Thoracic aorta (tissue), 2 donors: ENCODE measurements around the gene FCRL5. TPM values are rescaled to one million over a fixed set of nuclear protein-coding genes. Genes with fewer than 3 reads are reported as not detected.
A peak's percentile ranks its signal among the peaks of the same experiment; 100 is the strongest.

Experiments
- ATAC-seq: fragments of 150-250 bp; one replicate; pipeline ENCODE4 v1.8.0; 2017; ENCODE audit warnings: low read depth; ENCODE audit not compliant: insufficient number of reproducible peaks, low FRiP score
- DNase-seq: peaks from one replicate; pipeline ENCODE4 v3.0.0-alpha.2; 2020; ENCODE audit warnings: low spot score
- H3K27ac ChIP-seq, 2 donors: fragments of 200-600 bp; sonication (generic); 1 replicate in 1 of 2; 2 replicates in 1 of 2; pipeline ENCODE4 v1.5.1; 2016; ENCODE audit warnings: mild to moderate bottlenecking in 2 of 2, moderate library complexity in 2 of 2
- H3K27me3 ChIP-seq: fragments of 200-600 bp; sonication (generic); replicated peaks from 2 replicates; pipeline ENCODE4 v1.6.0; 2016; ENCODE audit warnings: mild to moderate bottlenecking; ENCODE audit not compliant: insufficient read depth
- H3K36me3 ChIP-seq: fragments of 200-600 bp; sonication (generic); one replicate; pipeline ENCODE4 v1.5.1; 2016
- H3K4me1 ChIP-seq, 2 donors: fragments of 200-600 bp; sonication (generic); 1 replicate in 1 of 2; 2 replicates in 1 of 2; pipeline versions ENCODE4 v1.5.1 to v1.6.0; 2016; ENCODE audit warnings: low read depth in 2 of 2, mild to moderate bottlenecking in 1 of 2; ENCODE audit not compliant: control insufficient read depth in 1 of 2
- H3K4me3 ChIP-seq: fragments of 200-600 bp; sonication (generic); 2 replicates; pipeline ENCODE4 v1.5.1; 2016; ENCODE audit warnings: mild to moderate bottlenecking
- H3K9me3 ChIP-seq: fragments of 200-600 bp; sonication (generic); 2 replicates; pipeline ENCODE4 v1.5.1; 2016
- CTCF ChIP-seq: fragments of 200-600 bp; sonication (generic); IDR thresholded peaks from one replicate; pipeline ENCODE4 v1.5.1; 2019; ENCODE audit warnings: antibody characterized with exemption
- total RNA-seq, 2 donors: library from RNA; depleted of rRNA; stranded (reverse); fragments of >200 nt; gene quantifications; one replicate each; pipeline versions ENCODE4 v1.1.0 to v1.2.3, GENCODE V29; 2016

Gene FCRL5
- total RNA-seq, 2 donors from 2014 or later, result 0.21 to 0.54 TPM

GRCh38 chr1:157505481-157506272 is 46.6 kb downstream of the FCRL5 start:
- H3K9me3 ChIP-seq, result no peaks in the 10 kb centered on the region
- H3K4me1 ChIP-seq, result no peaks in the 10 kb centered on the region
- H3K27ac ChIP-seq, result no peak overlapping the region
- no peaks in the 10 kb centered on the region for H3K27me3 ChIP-seq
- peak; percentile 37 for TF ChIP-seq CTCF
- H3K4me3 ChIP-seq, result no peak overlapping the region
- no peak for ATAC-seq
- no peaks in the 10 kb centered on the region for H3K36me3 ChIP-seq
- DNase-seq, result no peak

DNA sequence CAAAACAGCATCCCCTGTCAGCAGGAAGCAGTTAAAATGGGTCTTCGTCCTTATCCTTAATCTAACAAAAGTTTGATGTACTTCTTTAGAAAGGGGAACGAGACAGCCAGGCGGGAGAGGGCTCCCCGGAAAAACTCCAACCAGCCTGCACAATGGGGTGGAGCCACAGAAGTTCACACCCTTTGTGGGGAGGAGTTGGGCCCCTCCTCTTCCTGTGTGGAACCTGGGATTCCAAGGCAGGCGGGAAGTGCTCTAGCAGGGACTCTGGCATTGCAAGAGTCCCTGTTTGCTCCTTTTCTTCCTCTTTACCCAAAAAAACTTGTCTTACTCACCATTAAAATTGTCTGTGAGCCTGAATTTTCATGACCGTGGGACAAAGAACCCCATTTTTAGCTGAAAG is 47.7 kb downstream of the FCRL5 start:
- no peak for DNase-seq
- H3K4me3 ChIP-seq, result no peak overlapping the region
- no peak for ATAC-seq

GRCh38 chr1:157499521-157499920 is 52.8 kb downstream of the FCRL5 start:
- no peak for TF ChIP-seq CTCF
- no peak for ATAC-seq
- no peaks in the 10 kb centered on the region for H3K27me3 ChIP-seq
- H3K36me3 ChIP-seq, result no peaks in the 10 kb centered on the region
- DNase-seq, result no peak
- no peak overlapping the region for H3K4me3 ChIP-seq
- H3K4me1 ChIP-seq, result no peaks in the 10 kb centered on the region
- H3K27ac ChIP-seq, result no peak overlapping the region
- no peaks in the 10 kb centered on the region for H3K9me3 ChIP-seq

More for the DNA sequence above, 47.7 kb downstream of the FCRL5 start:
- Histone ChIP-seq H3K36me3 (no peaks in the 10 kb centered on the region), H3K4me1 (no peaks in the 10 kb centered on the region), H3K27ac (no peak overlapping the region), H3K27me3 (no peaks in the 10 kb centered on the region), H3K9me3 (no peaks in the 10 kb centered on the region)
- no peak for TF ChIP-seq CTCF

GRCh38 chr1:157498736-157499090 is 53.6 kb downstream of the FCRL5 start:
- H3K36me3 ChIP-seq, result no peaks in the 10 kb centered on the region
- ATAC-seq, result no peak
- H3K4me3 ChIP-seq, result no peak overlapping the region
- H3K4me1 ChIP-seq, result no peaks in the 10 kb centered on the region
- no peak overlapping the region for H3K27ac ChIP-seq
- H3K27me3 ChIP-seq, result no peaks in the 10 kb centered on the region
- H3K9me3 ChIP-seq, result no peaks in the 10 kb centered on the region
- TF ChIP-seq CTCF, result no peak
- DNase-seq, result no peak

DNA sequence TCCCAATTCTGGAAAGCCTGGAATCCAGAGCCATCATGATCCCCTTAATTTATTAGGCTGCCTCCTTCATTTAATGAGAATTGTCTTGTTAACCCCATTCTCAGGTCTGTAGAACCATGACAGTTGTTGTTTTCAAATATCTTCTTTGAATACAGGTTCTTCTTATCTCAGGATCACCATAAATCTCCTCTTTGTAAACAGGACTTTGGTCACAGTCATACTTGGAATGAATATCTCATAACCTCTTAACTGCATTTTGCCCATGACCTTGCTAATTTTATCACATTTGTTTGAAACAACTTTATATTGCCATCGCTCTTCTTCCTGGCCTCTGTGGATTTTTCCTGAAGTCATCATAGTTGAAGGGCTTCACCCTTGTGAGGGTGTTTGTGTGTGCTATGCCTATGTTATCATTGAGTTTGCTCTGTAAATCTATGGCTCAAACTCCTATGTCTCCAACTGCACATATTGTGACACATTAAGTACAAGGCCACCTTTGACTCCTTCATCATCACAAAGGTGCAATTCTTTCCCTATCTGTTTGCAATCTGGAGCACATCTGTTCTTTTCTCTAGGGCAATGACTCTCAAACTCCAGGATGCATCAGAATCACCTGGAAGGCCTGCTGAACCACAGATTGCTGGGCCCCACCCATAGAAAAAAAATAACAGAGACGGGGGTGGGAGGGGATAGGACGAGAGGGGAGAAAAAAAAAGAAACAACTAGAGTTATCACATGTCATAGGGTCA is 54.2 kb downstream of the FCRL5 start:
- H3K4me3 ChIP-seq, result no peak overlapping the region
- no peaks in the 10 kb centered on the region for H3K9me3 ChIP-seq
- ATAC-seq, result no peak
- no peak for TF ChIP-seq CTCF
- DNase-seq, result no peak
- no peaks in the 10 kb centered on the region for H3K4me1 ChIP-seq
- no peaks in the 10 kb centered on the region for H3K27me3 ChIP-seq
- no peak overlapping the region for H3K27ac ChIP-seq
- no peaks in the 10 kb centered on the region for H3K36me3 ChIP-seq
